Measurements from ENCODE around the gene TBC1D22A.

The TBC1D22A gene

GRCh38 chr22:47093720-47094119 is 331.3 kb downstream of the TBC1D22A start:
- no peak for DNase-seq

- DNase-seq = no peak
These were observed 332.4 kb downstream of the TBC1D22A start for GRCh38 chr22:47094861-47095330.

- DNase-seq = no peak
These were observed 333.1 kb downstream of the TBC1D22A start for GRCh38 chr22:47095395-47096122.

- no peak for DNase-seq
These were observed 335.7 kb downstream of the TBC1D22A start for GRCh38 chr22:47098121-47098520.

GRCh38 chr22:47098554-47098953 is 336.1 kb downstream of the TBC1D22A start:
- DNase-seq = no peak

GRCh38 chr22:47100019-47100418 is 337.6 kb downstream of the TBC1D22A start:
- DNase-seq = no peak

- no peak for DNase-seq
These were observed 338.3 kb downstream of the TBC1D22A start for GRCh38 chr22:47100646-47101200.

- no peak for DNase-seq
These were observed 339.0 kb downstream of the TBC1D22A start for GRCh38 chr22:47101321-47101885.

- DNase-seq = no peak
These were observed 339.6 kb downstream of the TBC1D22A start for GRCh38 chr22:47102081-47102480.

GRCh38 chr22:47102648-47103047 is 340.2 kb downstream of the TBC1D22A start:
- DNase-seq = no peak

GRCh38 chr22:47105085-47105484 is 342.6 kb downstream of the TBC1D22A start:
- no peak for DNase-seq

- no peak for DNase-seq
These were observed 344.4 kb downstream of the TBC1D22A start for GRCh38 chr22:47106806-47107205.

GRCh38 chr22:47107431-47107830 is 345.0 kb downstream of the TBC1D22A start:
- DNase-seq = no peak

GRCh38 chr22:47110817-47111443 is 348.5 kb downstream of the TBC1D22A start:
- no peak for DNase-seq

GRCh38 chr22:47111626-47112581 is 349.5 kb downstream of the TBC1D22A start:
- DNase-seq = no peak

GRCh38 chr22:47112582-47112965 is 350.1 kb downstream of the TBC1D22A start:
- DNase-seq = no peak

GRCh38 chr22:47112994-47113852 is 350.8 kb downstream of the TBC1D22A start:
- no peak for DNase-seq

GRCh38 chr22:47113853-47114415 is 351.5 kb downstream of the TBC1D22A start:
- DNase-seq = no peak

GRCh38 chr22:47114813-47115517 is 352.5 kb downstream of the TBC1D22A start:
- no peak for DNase-seq

GRCh38 chr22:47115518-47115890 is 353.1 kb downstream of the TBC1D22A start:
- DNase-seq = no peak

- no peak for DNase-seq
These were observed 353.5 kb downstream of the TBC1D22A start for GRCh38 chr22:47115921-47116320.
